A549 treated with CpdA at 1 μM for 4 hours (cell line): ENCODE measurements around the gene CUL2. TPM values are rescaled to one million over a fixed set of nuclear protein-coding genes. Genes with fewer than 3 reads are reported as not detected.

Experiments
- total RNA-seq: library from RNA; stranded (reverse); fragments of 200-300 nt; extraction: Qiagen RNA extraction; gene quantifications from 5 replicates; pipeline ENCODE4 v1.2.3, GENCODE V29; 2022; ENCODE audit warnings: low read depth

Gene CUL2
- 22.2 to 25.8 TPM (median 24.6 TPM) in 5 replicates for total RNA-seq

GRCh38 chr10:35090162-35090954, at the start of gene CUL2:
Gene CUL2 (minus strand): TSS chr10:35090341. CDS start chr10:35071317, 19,024 bp downstream.

GRCh38 chr10:35126530-35127288, 36.6 kb upstream of the CUL2 start, which contains the start of gene CREM:
Gene CREM (plus strand): TSS chr10:35126846. CDS start chr10:35137836, 10,990 bp downstream.

Other genes starting within 250 kb of the CUL2 start
- 39.4 to 45.9 TPM (median 43.1 TPM) in 5 replicates for gene CREM, start 36.5 kb upstream of the CUL2 start, total RNA-seq
- 43.5 to 58.5 TPM (median 45.2 TPM) in 5 replicates for gene CCNY, start 246.2 kb upstream of the CUL2 start, total RNA-seq